ENCODE data around the gene PPIA.

- TF ChIP-seq POLR2AphosphoS5 (IDR thresholded peaks at IDR 0.05): no peak
- TF ChIP-seq CTCF (IDR thresholded peaks at IDR 0.05): no peak
- TF ChIP-seq POLR2A (IDR thresholded peaks at IDR 0.05): no peak
These were observed 9.4 kb upstream of the PPIA start for GRCh38 chr7:44787041-44787440.

Data from breast epithelium (tissue), 3 donors.